Measurements from ENCODE around the gene UPP1. TPM values are rescaled to one million over a fixed set of nuclear protein-coding genes. Genes with fewer than 3 reads are reported as not detected.
"Not testable (repeated sequence)": the region's sequence is repeated elsewhere in the genome, so short reads cannot be mapped to it uniquely, and the experiment has no call there.

UPP1 gene
- 27.9 TPM for total RNA-seq
- long read RNA-seq, partial matches to known transcripts: 1 of 15 reads
- long read RNA-seq, other reads (novel, unspliced or antisense): 5 of 15 reads

DNA sequence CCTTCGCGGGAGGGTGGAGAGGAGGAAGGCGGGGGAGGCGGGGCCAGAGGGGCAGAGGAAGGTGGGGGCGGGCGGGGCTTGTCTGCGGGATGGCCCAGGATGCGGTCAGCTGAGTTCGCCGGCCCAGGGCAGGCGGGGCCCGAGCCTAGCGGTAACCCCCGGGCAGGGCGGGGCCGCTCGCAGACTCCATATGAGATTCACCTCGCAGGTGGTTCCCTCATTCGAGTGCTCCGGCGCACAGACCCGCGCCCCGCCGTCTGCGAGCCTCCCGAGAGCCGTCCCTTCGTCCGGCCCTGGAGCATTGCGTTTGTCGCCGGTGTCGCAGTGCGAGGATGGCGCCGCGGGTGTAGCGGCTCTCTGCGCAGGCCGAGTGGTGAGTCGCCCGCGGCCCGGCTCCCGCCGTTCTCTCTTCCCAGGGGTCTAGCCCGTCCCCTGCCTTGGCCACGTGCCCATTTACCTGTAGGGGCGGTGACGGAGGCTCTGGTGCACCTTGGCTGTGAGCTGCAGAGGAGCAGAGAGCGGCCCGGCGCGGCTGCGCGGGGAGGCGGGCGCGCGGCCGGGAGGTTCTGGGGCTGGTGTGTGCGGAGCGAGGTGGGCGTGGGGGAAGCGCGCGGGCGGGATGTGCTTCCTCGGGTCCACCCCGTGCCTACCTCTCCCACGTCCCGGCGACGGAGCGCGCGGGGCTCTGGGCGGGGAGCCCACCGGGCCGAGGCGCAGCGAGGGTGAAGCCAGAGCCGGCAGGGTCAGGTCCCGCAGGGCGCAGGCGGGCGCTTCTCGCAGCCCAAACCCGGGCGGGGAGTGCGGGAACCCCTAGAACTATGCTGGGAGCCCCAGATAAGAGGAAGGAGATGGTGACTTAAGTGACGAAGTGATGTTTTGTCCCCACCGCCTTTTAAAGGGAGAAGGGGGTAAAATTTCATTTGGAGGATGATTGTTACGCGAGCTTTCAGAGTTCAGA lies at the start of gene UPP1:
TSS of gene UPP1 (plus strand) at position 220 of the 958 bp plus-strand sequence. CDS start 5,519 bp downstream, outside the sequence.
- intact Hi-C loops (cut with DNase I): loop anchor here (5.0 kb wide), 2 partner anchors 52 to 97 kb away; partner anchors contain the start of gene C7orf57
- DNase-seq (ENCODE audit: low spot score): peak; percentile 97

DNA sequence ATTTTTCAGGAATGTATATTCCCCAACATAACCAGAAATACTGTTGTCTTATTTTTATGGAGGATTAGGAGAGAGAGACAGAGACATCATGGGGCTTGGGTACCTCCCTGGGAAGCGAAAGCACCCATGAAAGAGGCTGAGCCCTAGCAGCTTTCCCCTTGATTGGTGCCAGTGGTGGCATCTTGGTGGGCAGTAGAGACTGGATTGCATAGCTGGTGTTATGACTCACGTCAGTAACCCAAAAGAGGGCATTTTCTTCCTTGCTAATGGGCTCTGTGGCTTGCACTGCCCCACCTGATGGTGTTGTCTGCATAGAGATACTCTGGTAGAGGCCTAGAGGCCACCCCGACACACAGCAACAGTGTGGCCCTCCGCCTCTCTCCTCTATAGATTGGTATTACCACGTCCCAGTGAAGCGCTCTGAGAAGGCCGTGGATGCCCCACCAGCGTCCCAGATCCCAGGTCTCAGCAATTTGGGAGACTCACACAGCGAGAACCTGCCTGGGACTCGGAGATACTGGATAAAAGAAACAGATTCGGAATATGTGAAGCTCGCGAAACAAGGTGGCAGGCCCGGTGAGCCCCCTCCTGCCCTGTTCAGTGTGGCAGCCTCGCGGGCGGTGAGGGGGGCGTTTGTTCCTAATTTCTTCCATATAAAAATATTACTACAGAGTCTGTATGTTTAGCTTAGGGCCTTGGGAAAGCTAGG lies 48.0 kb upstream of the UPP1 start:
- DNase-seq (ENCODE audit: low spot score): no peak
- intact Hi-C loops (cut with DNase I): no loop called here

DNA sequence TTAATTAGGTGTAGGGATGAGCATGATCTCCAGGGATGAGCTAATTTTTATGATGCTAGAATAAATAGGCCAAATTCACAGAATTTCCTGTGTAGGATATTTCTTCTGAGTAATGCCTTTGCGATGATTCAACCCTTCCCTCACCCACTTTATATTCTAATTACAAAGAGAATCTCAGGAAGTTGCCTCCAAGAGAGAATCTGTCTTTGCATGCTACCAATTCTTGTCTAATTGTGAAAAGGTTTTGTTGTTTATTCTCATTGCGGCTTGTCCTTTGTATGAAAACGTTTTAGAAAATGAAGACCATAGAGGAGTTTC lies 47.5 kb upstream of the UPP1 start:
- intact Hi-C loops (cut with DNase I): no loop called here
- no peak for DNase-seq (ENCODE audit: low spot score)

DNA sequence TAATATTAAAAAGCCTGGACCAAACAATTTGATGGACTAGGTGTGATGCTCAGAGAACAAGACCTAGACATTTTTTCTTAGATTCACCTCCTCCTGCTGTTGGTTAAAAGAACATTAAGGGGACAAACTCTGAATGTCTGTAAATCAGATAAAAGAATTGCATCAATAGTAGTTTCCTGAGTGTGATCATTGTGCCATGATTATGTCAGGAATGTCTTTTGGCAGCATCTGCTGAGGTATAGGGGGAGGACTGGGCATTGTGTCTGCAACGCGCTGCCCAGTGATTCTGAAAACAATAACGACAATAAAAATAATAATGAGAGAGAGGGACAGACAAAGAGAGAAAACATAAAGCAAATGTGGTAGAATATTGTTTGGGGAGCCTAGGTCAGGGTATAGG lies 46.8 kb upstream of the UPP1 start:
- intact Hi-C loops (cut with DNase I): no loop called here
- DNase-seq (ENCODE audit: low spot score): no peak

DNA sequence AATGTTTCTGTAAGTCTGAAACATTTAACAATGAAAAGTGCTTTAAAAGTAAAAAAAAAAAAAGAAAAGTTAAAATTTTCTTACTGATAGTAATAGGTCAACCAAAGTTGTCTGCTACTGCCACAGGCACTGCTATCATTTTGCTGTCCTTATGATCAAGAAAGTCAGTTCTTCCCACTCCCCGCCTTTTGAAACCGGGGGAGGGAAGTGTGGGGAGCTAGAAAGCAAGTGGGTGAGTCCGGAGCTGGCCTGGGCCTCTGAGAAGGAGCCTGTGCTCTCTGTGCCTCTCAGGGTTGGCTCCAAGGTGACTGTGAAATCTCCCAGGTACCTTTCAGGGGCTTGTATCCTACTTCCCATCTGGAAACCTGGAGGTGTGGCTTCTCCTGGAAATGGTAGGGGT lies 46.4 kb upstream of the UPP1 start:
- no peak for DNase-seq (ENCODE audit: low spot score)
- intact Hi-C loops (cut with DNase I): no loop called here

DNA sequence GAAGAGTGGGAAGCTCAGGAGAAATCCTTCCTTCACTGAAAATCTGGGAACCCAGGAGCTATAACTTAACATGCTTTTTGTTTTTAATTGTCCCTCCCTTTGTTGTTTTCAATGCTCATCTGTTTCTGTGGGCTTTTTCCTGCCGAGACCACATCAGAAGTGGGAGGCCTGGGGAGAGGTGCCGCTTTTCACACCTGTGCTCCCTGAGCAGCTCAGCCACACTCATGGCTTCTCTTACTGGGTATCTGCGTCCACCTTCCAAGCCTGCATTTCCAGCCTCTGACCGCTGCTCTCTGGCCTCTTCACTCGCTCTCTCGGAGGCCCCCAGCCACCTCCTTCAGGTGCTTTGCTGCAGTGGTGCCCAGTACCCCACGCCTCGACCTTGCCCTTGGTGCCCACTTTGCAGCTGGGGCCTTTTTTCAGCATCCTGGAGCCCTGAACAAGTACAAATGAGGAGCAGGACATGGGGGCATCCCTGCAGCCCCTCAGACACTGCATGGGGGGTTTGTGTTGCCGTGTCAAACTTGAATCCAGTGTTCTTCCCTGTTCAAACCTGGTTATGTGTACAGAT lies 43.8 kb upstream of the UPP1 start:
- intact Hi-C loops (cut with DNase I): no loop called here
- DNase-seq (ENCODE audit: low spot score): no peak

DNA sequence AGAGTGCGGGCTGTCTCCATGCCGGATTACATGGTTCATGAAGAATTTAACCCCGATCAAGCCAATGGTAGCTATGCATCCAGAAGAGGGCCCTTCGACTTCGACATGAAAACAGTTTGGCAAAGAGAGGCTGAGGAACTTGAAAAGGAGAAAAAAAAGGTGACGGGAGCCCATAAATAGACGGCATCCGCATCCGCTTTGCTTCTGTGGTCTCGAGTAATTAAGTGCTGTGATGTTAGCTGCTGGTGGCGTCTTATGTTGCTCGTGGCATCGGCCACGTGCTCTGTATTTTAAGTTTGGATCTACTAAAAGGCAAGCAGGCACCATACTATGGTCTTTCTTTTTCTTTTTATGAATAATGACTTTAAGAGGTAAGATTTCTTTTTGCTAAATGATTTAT lies 42.6 kb upstream of the UPP1 start:
- intact Hi-C loops (cut with DNase I): no loop called here
- DNase-seq (ENCODE audit: low spot score): no peak

DNA sequence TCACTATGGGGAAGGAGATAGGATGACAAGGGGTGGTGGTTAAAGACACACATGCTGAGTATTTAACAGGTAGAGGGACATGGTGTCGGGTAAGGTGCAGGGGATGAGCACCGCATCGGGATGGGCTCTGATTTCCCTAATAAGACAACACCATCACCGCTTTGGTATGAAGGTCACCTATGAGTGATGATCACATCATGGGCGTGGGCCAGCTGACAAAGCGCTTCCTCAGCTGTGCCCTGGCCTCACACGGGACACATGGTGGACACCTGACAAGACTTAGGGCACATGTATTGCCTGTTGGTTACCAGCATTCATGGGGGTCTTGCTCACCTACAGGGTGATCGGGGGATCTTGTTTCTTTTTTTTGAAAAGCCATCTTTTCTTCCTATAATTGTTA lies 41.0 kb upstream of the UPP1 start:
- intact Hi-C loops (cut with DNase I): no loop called here
- DNase-seq (ENCODE audit: low spot score): no peak

DNA sequence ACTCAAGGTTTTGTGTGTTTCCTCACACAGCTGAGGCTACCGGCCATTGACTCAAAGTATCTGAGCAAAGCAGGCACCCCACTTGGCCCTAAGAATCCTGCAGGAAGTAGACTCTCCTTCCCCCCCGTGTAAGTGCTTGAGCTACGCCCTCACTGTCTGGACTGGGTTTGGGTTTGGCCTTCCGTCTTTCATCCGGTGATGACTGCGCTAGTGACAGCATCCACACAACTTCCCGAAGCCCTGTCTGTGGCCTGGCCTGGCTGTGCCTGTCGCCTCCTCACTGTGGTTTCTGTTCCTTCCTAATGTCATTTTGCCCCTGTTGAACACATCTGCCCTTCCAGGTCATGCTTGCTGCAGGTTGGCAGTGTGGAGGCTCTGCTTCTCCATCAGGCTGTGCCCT lies 39.2 kb upstream of the UPP1 start:
- no peak for DNase-seq (ENCODE audit: low spot score)
- intact Hi-C loops (cut with DNase I): no loop called here

DNA sequence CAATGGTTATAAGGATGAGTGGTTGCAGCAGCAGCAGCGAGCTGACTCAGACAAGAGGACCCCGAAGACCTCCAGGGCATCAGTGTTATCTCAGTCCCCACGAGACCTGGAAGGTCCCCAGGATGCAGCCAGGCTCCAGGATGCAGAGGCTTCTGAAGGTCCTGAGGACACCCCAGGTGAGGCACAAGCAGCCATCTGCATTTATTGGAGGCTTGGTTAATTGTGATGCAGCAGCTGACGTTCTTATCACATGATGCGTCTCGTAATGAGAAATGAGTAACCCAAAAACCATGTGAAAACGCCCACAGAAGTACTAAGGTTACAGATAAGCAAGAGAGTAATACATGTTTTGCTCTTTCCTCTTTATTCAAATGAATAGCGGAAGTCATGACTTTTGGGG lies 36.3 kb upstream of the UPP1 start:
- DNase-seq (ENCODE audit: low spot score): no peak
- intact Hi-C loops (cut with DNase I): no loop called here

DNA sequence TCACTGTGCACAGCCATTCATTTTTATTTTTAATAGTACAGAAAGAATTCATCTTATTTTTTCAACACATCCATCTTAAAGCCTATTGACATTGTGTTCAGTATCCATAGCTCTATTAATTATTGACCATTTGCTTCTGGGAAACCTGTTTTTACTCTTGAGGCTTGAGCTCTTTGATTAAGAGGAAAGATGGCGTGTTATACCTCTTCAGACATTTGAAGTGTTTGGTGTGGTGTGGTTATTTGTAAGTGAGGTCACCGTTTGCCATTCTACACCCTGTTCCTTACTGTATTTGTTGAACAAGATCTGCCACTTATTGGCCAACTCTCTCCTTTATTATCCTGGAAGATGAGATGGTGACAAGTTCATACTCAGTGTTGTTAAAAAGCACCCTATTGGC lies 35.3 kb upstream of the UPP1 start:
- no peak for DNase-seq (ENCODE audit: low spot score)
- intact Hi-C loops (cut with DNase I): no loop called here

DNA sequence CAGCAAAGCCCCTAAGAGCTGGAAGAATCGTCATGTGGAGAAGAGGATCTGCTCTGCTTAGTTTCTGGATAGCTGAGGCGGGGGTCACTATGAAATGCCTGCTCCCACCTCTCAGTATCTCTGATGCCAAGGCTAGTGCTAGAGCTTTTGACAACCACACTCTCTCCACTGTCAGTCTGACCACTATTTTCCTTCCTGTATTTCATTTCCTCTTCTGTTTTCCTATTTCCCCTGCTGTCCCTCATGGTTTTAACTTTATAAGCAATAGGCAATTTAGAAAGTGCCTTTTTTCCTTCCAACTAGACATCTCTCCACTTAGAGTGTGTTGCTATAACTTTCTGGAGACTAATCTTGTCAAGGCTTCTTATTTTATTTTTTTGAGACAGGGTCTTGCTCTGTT lies 30.1 kb upstream of the UPP1 start:
- DNase-seq (ENCODE audit: low spot score): no peak
- intact Hi-C loops (cut with DNase I): no loop called here

DNA sequence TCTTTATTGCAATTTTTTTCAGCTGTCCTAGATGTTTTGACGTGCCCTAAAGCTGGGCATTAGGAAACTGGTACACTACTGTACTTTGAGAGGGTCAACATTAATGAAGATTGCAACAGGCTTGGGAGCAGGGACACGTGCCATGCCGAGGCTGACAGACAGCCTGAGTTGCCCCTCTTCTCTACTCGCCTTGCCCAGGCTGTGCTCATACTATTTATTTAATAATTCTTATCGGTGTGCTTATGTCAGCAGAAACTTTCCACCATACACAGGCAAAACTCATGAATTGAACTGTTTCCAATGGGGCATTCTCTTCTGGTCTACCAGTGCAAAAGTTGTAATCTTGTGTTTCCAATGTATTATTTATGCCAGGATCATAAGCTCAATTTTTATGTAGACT lies 29.4 kb upstream of the UPP1 start:
- intact Hi-C loops (cut with DNase I): no loop called here
- DNase-seq (ENCODE audit: low spot score): no peak

DNA sequence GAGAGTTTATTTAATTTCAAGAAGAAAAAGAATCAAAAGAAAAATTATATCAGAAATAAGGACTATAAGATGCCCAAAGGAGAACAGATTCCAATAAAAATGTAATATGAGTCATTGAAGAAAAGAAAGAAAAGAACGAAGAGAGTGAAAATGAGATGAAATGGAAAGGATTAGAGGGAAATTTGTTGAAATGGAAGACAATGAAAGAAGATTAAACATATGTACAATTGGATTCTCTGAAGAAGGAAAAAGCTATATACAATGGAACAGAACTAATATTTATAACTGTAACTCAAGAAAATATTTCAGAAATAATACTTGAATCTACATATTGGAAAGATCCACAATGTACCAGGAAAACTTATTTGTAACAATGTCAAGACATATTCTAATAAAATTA lies 25.1 kb upstream of the UPP1 start:
- intact Hi-C loops (cut with DNase I): no loop called here

DNA sequence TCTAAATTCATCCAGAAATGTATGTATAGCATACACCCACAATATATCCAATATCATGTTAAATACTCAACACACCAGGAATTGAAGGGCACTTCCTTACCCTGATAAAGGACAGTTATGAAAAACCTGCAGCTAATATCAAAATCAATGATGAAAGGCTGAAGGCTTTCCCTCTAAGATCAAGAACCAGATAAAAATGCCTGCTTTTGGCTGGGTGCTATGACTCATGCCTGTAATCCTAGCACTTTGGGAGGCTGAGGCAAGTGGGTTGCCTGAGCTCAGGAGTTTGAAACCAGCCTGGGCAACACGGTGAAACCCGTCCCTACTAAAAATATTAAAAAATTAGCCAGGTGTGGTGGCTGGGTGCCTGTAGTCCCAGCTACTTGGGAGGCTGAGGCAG lies 21.6 kb upstream of the UPP1 start:
- no peak for DNase-seq (ENCODE audit: low spot score)
- intact Hi-C loops (cut with DNase I): no loop called here

More for the DNA sequence above, 25.1 kb upstream of the UPP1 start:
- no peak for DNase-seq (ENCODE audit: low spot score)

DNA sequence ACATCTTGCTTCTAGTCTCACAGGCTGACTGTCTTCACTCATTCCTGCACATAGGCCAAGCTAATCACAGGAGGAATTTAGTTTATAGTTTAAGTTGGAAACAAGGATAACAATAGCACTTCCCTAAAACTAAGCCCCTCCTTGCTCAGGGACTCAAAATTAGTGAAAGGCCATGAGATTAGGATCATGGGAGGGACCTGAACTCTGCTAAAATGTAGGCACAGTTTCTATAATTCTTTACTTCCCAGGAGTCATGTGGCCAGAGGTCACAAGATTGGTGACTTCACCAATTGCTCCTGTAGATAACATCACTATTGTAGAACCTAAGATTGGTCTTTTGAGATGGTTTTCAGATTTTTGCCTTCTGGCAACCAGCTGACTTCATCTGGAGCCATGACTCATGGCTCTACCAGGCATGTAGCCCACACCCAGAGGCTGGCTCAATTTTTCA lies 14.8 kb upstream of the UPP1 start:
- intact Hi-C loops (cut with DNase I): no loop called here
- DNase-seq (ENCODE audit: low spot score): no peak

DNA sequence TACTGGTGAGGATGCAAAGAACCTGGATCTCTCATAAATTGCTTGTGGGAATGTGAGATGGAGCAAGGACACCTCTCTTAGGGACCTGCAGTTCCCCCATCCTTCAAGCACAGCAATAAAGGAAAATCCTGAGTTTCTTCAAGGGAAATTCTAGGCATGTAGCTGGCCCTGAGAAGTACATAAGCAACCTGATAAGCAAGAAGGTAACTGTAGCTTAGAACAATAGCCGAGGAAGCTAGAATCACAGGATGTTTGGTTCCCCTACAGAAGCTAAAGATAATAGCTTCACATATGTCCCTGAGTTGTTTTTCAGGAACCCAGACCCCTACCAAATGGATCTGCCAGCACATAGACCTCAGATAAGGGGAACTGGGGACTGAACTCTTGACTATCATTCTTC lies 11.6 kb upstream of the UPP1 start:
- DNase-seq (ENCODE audit: low spot score): no peak
- intact Hi-C loops (cut with DNase I): no loop called here

DNA sequence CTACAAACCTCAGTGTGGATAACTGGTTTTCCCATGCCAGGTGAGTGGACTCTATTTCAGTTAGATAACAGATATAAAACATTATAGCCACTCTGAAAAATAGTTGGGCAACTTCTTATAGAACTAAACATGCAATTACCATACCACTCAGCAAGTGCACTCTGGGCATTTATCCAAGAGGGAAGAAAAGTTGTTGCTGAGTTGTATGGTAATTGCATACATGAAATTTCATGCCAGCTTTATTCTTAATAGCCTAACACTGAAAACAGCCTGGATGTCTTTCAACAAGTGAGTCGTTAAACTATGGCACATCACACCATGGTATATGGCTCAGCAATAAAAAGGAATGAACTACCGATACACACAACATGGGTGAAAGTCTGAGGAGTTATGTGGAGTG lies 10.6 kb upstream of the UPP1 start:
- intact Hi-C loops (cut with DNase I): no loop called here

DNA sequence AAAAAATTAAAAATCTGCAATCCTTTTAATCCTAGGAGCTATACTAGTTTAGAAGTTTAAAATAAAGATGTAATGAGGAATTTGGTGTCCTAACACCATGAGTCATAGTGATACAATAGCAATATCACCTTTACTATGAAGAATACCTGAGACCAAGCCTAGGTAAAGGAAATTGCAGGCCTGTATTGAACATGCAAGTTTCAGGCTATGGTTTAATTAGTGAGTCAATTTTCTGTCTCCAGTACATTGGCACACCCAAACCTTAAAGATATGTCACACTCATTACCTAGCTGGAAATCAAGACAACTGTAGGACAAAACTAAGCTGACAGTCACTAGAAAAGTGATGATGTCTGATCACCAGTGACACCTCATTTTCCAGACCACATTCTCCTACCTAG lies 6.7 kb upstream of the UPP1 start:
- DNase-seq (ENCODE audit: low spot score); intact Hi-C loops (cut with DNase I): not testable (repeated sequence)

More for the DNA sequence above, 10.6 kb upstream of the UPP1 start:
- DNase-seq (ENCODE audit: low spot score): no peak

DNA sequence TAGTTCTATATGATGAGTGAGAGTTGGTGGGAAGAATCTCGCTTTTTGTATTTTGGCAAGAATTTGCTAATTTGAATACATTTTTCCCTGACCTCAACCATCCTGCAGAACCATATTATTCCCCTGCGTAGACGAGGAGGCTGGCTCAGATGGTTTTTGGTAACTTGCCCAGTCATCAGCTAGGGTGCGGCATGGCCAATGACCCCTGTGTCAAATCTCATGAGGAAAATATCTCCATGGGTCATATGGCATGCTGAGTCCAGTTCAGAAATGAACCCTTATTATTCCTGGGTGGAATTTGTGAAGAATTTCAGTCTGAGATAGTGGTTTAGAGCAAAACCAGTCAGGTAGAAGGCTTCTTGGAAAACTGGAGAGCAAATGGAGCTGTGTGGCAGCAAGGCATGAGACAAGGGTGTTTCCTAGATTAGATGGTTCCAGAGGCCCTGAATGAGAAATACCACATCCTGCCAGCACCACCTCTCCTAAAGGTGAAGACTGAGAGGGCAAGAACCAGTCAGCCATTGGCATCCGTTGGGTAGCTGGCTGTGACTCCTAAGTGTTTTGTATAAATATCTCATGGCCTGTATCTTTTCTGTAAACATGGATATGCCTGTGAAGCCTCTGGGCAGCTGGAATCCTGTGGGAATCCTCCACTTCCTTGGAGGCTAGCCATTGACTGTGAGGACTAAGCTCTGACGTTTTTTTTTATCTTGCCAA lies 5.8 kb upstream of the UPP1 start:
- intact Hi-C loops (cut with DNase I): no loop called here
- DNase-seq (ENCODE audit: low spot score): no peak
